Calu3 (cell line): Measurements from ENCODE around the gene VDAC1. TPM values are rescaled to one million over a fixed set of nuclear protein-coding genes. Genes with fewer than 3 reads are reported as not detected.
"Not testable (repeated sequence)": the region's sequence is repeated elsewhere in the genome, so short reads cannot be mapped to it uniquely, and the experiment has no call there.

Experiments used
- BruUV-seq: library from RNA; stranded (reverse); fragments of 400-500 nt; replicated peaks from 2 replicates; lab custom pipeline; 2021; lab: Mats Ljungman, UMichigan
- CTCF ChIA-PET: fragments of 300-600 bp; sonication (Branson Sonifier 250); formaldehyde crosslinking; loops from one replicate; lab custom pipeline; 2022; ENCODE audit warnings: antibody characterized with exemption; lab: Charles Lee
- DNase-seq: peaks from one replicate; pipeline ENCODE4 v3.0.0; 2022
- H3K27ac Mint-ChIP-seq: one replicate; pipeline ENCODE4 v1.8.0; 2022; ENCODE audit warnings: mixed read lengths; ENCODE audit not compliant: unreplicated experiment
- H3K27me3 Mint-ChIP-seq: one replicate; pipeline ENCODE4 v1.8.0; 2022; ENCODE audit warnings: mixed read lengths; ENCODE audit not compliant: unreplicated experiment
- H3K36me3 Mint-ChIP-seq: one replicate; pipeline ENCODE4 v1.8.0; 2022; ENCODE audit warnings: mild to moderate bottlenecking, moderate library complexity, mixed read lengths; ENCODE audit not compliant: insufficient read depth, unreplicated experiment
- H3K4me1 Mint-ChIP-seq: one replicate; pipeline ENCODE4 v1.8.0; 2022; ENCODE audit warnings: mild to moderate bottlenecking, low read depth, mixed read lengths; ENCODE audit not compliant: unreplicated experiment
- H3K4me3 Mint-ChIP-seq: one replicate; pipeline ENCODE4 v1.8.0; 2022; ENCODE audit warnings: mild to moderate bottlenecking, low read depth, moderate library complexity, mixed read lengths; ENCODE audit not compliant: unreplicated experiment
- H3K9me3 Mint-ChIP-seq: one replicate; pipeline ENCODE4 v1.8.0; 2022; ENCODE audit warnings: low read depth, mixed read lengths; ENCODE audit not compliant: unreplicated experiment
- CTCF ChIP-seq: fragments of 200-600 bp; IDR thresholded peaks from one replicate; pipeline ENCODE4 v1.8.0; 2022; ENCODE audit warnings: antibody characterized with exemption; ENCODE audit not compliant: unreplicated experiment
- intact Hi-C: fragments of 100-400 bp; cut with micrococcal nuclease; formaldehyde crosslinking; loops from one replicate; pipeline ENCODE4 v1.10.0; 2022; ENCODE audit not compliant: unreplicated experiment
- total RNA-seq: library from RNA; stranded (reverse); gene quantifications from 2 replicates; pipeline ENCODE4 v1.2.3, GENCODE V29; 2022

Gene VDAC1
- total RNA-seq, 1 experiment from 2014 or later = 410 TPM

- CTCF ChIA-PET = no interaction called here
- H3K27me3 Mint-ChIP-seq = peaks cover 9% of the 10 kb centered on the region
- no TSS peak for BruUV-seq
- no peak overlapping the region for H3K27ac Mint-ChIP-seq
- H3K36me3 Mint-ChIP-seq = no peaks in the 10 kb centered on the region
- peaks cover 6% of the 10 kb centered on the region for H3K9me3 Mint-ChIP-seq
- DNase-seq = no peak
- TF ChIP-seq CTCF = no peak
- intact Hi-C loops = no loop called here
- no peak overlapping the region for H3K4me3 Mint-ChIP-seq
- H3K4me1 Mint-ChIP-seq = peaks cover 22% of the 10 kb centered on the region
These were observed 68.1 kb downstream of the VDAC1 start for GRCh38 chr5:133936651-133937015.

- not testable (repeated sequence) for BruUV-seq, H3K4me3 Mint-ChIP-seq, H3K27me3 Mint-ChIP-seq
These were observed 68.7 kb downstream of the VDAC1 start for GRCh38 chr5:133935991-133936650.

GRCh38 chr5:133935667-133935940 lies 69.2 kb downstream of the VDAC1 start:
- DNase-seq = no peak
- Mint-ChIP-seq H3K4me3 (no peak overlapping the region), H3K4me1 (peaks cover 22% of the 10 kb centered on the region), H3K27ac (no peak overlapping the region), H3K9me3 (peaks cover 6% of the 10 kb centered on the region), H3K36me3 (no peaks in the 10 kb centered on the region), H3K27me3 (peaks cover 9% of the 10 kb centered on the region)
- intact Hi-C loops = no loop called here
- TF ChIP-seq CTCF = no peak
- CTCF ChIA-PET = no interaction called here
- no TSS peak for BruUV-seq

More at GRCh38 chr5:133935991-133936650, 68.7 kb downstream of the VDAC1 start:
- H3K9me3 Mint-ChIP-seq, intact Hi-C loops, DNase-seq, H3K27ac Mint-ChIP-seq, CTCF ChIA-PET, H3K36me3 Mint-ChIP-seq: not testable (repeated sequence)
- peaks cover 22% of the 10 kb centered on the region for H3K4me1 Mint-ChIP-seq

GRCh38 chr5:133934822-133935666 lies 69.7 kb downstream of the VDAC1 start:
- intact Hi-C loops = no loop called here
- Mint-ChIP-seq H3K9me3 (peaks cover 6% of the 10 kb centered on the region), H3K27me3 (peaks cover 9% of the 10 kb centered on the region), H3K4me3 (no peak overlapping the region), H3K4me1 (peaks cover 22% of the 10 kb centered on the region), H3K27ac (no peak overlapping the region), H3K36me3 (no peaks in the 10 kb centered on the region)
- DNase-seq = no peak
- CTCF ChIA-PET = no interaction called here
- TF ChIP-seq CTCF = no peak
- BruUV-seq = no TSS peak

GRCh38 chr5:133934311-133934710 lies 70.5 kb downstream of the VDAC1 start:
- no peak overlapping the region for H3K4me3 Mint-ChIP-seq
- peaks cover 6% of the 10 kb centered on the region for H3K9me3 Mint-ChIP-seq
- no peak for DNase-seq
- no peak overlapping the region for H3K27ac Mint-ChIP-seq
- H3K4me1 Mint-ChIP-seq = peaks cover 17% of the 10 kb centered on the region
- no TSS peak for BruUV-seq
- intact Hi-C loops = no loop called here
- no peak for TF ChIP-seq CTCF
- no peaks in the 10 kb centered on the region for H3K36me3 Mint-ChIP-seq
- CTCF ChIA-PET = no interaction called here
- peaks cover 9% of the 10 kb centered on the region for H3K27me3 Mint-ChIP-seq
